ENCODE results near the gene DLD. TPM values are rescaled to one million over a fixed set of nuclear protein-coding genes. Genes with fewer than 3 reads are reported as not detected.
"Not testable (repeated sequence)": the region's sequence is repeated elsewhere in the genome, so short reads cannot be mapped to it uniquely, and the experiment has no call there.

The DLD gene
- total and polyA plus RNA-seq, 9 of the 15 experiments (the other 6 are each of a cell fraction or from before 2014, with no cell fraction given), result 130 to 639 (median 247) TPM

GRCh38 chr7:107846324-107846723, 44.7 kb upstream of the DLD start (continued):
- TF ChIP-seq ZBTB12 (CRISPR knock-in tag; IDR thresholded peaks at IDR 0.05), result no peak

- no peak overlapping the region for H3K4me2 ChIP-seq (ENCODE audit: insufficient read depth, low read length)
- H3K9me1 ChIP-seq (ENCODE audit: control insufficient read depth, insufficient read depth, low read length), result no peaks in the 10 kb centered on the region
- ChIA-PET CTCF (ENCODE audit: low intra/inter-chr PET ratio) (no interaction called here), POLR2A (interaction anchor here (0.6 to 1.6 kb wide), 3 partner anchors 13 to 54 kb away, joined by 3 to 4 read pairs (median 3); no protein-coding TSS in a partner anchor)
- H3K4me3 ChIP-seq, result no peak overlapping the region
- WGBS (ENCODE audit: insufficient coverage, low coverage, missing lambda C conversion rate), result 56% methylated on average over 18 of the region's 18 CpGs
- BruUV-seq (replicated peaks), result no TSS peak
- no peaks in the 10 kb centered on the region for H4K20me1 ChIP-seq (replicated peaks; ENCODE audit: control insufficient read depth, insufficient read depth, low read length)
- H3K4me1 ChIP-seq (replicated peaks in 1 of 2; ENCODE audit: control insufficient read depth in 2 of 2, insufficient read depth in 2 of 2, low read length in 2 of 2), result peaks cover 0 to 4% of the 10 kb centered on the region in 2 experiments; a peak in 2 of 5 replicates
- H3K9me3 ChIP-seq (replicated peaks; ENCODE audit: control insufficient read depth, insufficient read depth, low read depth, low read length), result no peaks in the 10 kb centered on the region
- H3K79me2 ChIP-seq (ENCODE audit: control insufficient read depth, insufficient read depth, low read length), result no peaks in the 10 kb centered on the region
- no peak overlapping the region for H3K27ac ChIP-seq (ENCODE audit: extremely low read depth, low read depth, low read length)
- DNase-seq (ENCODE audit: extremely low read depth in 1 of 4, low spot score in 3 of 4) (no peak), FAIRE-seq (no peak), ATAC-seq (no peak)
- intact Hi-C loops (cut with micrococcal nuclease), result no loop called here
- H3K27me3 ChIP-seq (ENCODE audit: control insufficient read depth in 2 of 2, insufficient read depth in 2 of 2, low read length in 2 of 2), result peaks cover 0 to 11% of the 10 kb centered on the region in 2 experiments; a peak in 3 of 5 replicates
- no peaks in the 10 kb centered on the region for H3K36me3 ChIP-seq (ENCODE audit: control insufficient read depth, insufficient read depth, low read length)
- in situ Hi-C loops (cut with MboI), result no loop called here
- H2AFZ ChIP-seq (ENCODE audit: low read depth, low read length), result no peak overlapping the region
- no peak overlapping the region for H3K9ac ChIP-seq (ENCODE audit: insufficient read depth in 1 of 2, low read depth in 2 of 2, low read length in 2 of 2)
- TF ChIP-seq TAF9B (IDR thresholded peaks at IDR 0.05; ENCODE audit: partially characterized antibody) (no peak), USF1 (CRISPR knock-in tag; IDR thresholded peaks at IDR 0.05) (no peak), HNRNPK (IDR thresholded peaks at IDR 0.05; ENCODE audit: low read depth, low read length, poor library complexity, severe bottlenecking) (peak; percentile 37), PCBP2 (IDR thresholded peaks at IDR 0.05; ENCODE audit: low read depth, low read length, poor library complexity, severe bottlenecking) (peak; percentile 51), ZNF197 (CRISPR knock-in tag; IDR thresholded peaks at IDR 0.05; ENCODE audit: low read depth) (no peak)
These were observed 43.7 kb upstream of the DLD start for GRCh38 chr7:107847168-107847835.

- H3K27ac ChIP-seq (ENCODE audit: extremely low read depth, low read depth, low read length); POLR2A ChIA-PET; H3K9me1 ChIP-seq (ENCODE audit: control insufficient read depth, insufficient read depth, low read length); H3K4me3 ChIP-seq; H3K36me3 ChIP-seq (ENCODE audit: control insufficient read depth, insufficient read depth, low read length); BruUV-seq (replicated peaks); H3K9ac ChIP-seq (ENCODE audit: insufficient read depth in 1 of 2, low read depth in 2 of 2, low read length in 2 of 2); CTCF ChIA-PET (ENCODE audit: low intra/inter-chr PET ratio); DNase-seq (ENCODE audit: extremely low read depth in 1 of 4, low spot score in 3 of 4); FAIRE-seq; H4K20me1 ChIP-seq (replicated peaks; ENCODE audit: control insufficient read depth, insufficient read depth, low read length); H3K4me2 ChIP-seq (ENCODE audit: insufficient read depth, low read length); H3K4me1 ChIP-seq (replicated peaks in 1 of 2; ENCODE audit: control insufficient read depth in 2 of 2, insufficient read depth in 2 of 2, low read length in 2 of 2); H2AFZ ChIP-seq (ENCODE audit: low read depth, low read length); H3K9me3 ChIP-seq (replicated peaks; ENCODE audit: control insufficient read depth, insufficient read depth, low read depth, low read length); H3K79me2 ChIP-seq (ENCODE audit: control insufficient read depth, insufficient read depth, low read length); intact Hi-C loops (cut with micrococcal nuclease); ATAC-seq; in situ Hi-C loops (cut with MboI): not testable (repeated sequence)
- peaks cover 0 to 11% of the 10 kb centered on the region in 2 experiments; a peak in 3 of 5 replicates for H3K27me3 ChIP-seq (ENCODE audit: control insufficient read depth in 2 of 2, insufficient read depth in 2 of 2, low read length in 2 of 2)
- 72% methylated on average over 11 of the region's 20 CpGs for WGBS (ENCODE audit: insufficient coverage, low coverage, missing lambda C conversion rate)
These were observed 43.2 kb upstream of the DLD start for GRCh38 chr7:107847836-107848175.
